ENCODE measurements around the gene TFG. TPM values are rescaled to one million over a fixed set of nuclear protein-coding genes. Genes with fewer than 3 reads are reported as not detected.
A peak's percentile ranks its signal among the peaks of the same experiment; 100 is the strongest.
"Not testable (repeated sequence)": the region's sequence is repeated elsewhere in the genome, so short reads cannot be mapped to it uniquely, and the experiment has no call there.

TFG gene
- 104 and 134 TPM in 2 replicates for total RNA-seq (2014; rRNA removed; shearing (Covaris generic))

GRCh38 chr3:100708989-100709841 is at the start of gene TFG:
TSS of gene TFG (plus strand) at chr3:100709494. CDS start at chr3:100713686, 4,192 bp downstream.
- DNase-seq (ENCODE audit: low read depth), result peak; percentile 98

- not testable (repeated sequence) for DNase-seq (ENCODE audit: low read depth)
Measured at GRCh38 chr3:100661294-100661693, 48.0 kb upstream of the TFG start.

GRCh38 chr3:100662113-100662823 is 47.0 kb upstream of the TFG start:
- DNase-seq (ENCODE audit: low read depth), result peak; percentile 47

GRCh38 chr3:100665230-100665629 is 44.1 kb upstream of the TFG start:
- DNase-seq (ENCODE audit: low read depth), result peak; percentile 67

- DNase-seq (ENCODE audit: low read depth), result peak; percentile 17
Measured at GRCh38 chr3:100666699-100667098, 42.6 kb upstream of the TFG start.

GRCh38 chr3:100667316-100667715 is 42.0 kb upstream of the TFG start:
- DNase-seq (ENCODE audit: low read depth), result not testable (repeated sequence)

- DNase-seq (ENCODE audit: low read depth), result not testable (repeated sequence)
Measured at GRCh38 chr3:100670995-100671394, 38.3 kb upstream of the TFG start.

- no peak for DNase-seq (ENCODE audit: low read depth)
Measured at GRCh38 chr3:100681496-100681895, 27.8 kb upstream of the TFG start.

GRCh38 chr3:100682056-100682853 is 27.0 kb upstream of the TFG start:
- DNase-seq (ENCODE audit: low read depth), result no peak

GRCh38 chr3:100682854-100683760 is 26.2 kb upstream of the TFG start:
- DNase-seq (ENCODE audit: low read depth), result no peak

GRCh38 chr3:100693225-100693624 is 16.1 kb upstream of the TFG start:
- DNase-seq (ENCODE audit: low read depth), result no peak

GRCh38 chr3:100695696-100696095 is 13.6 kb upstream of the TFG start:
- peak; percentile 8 for DNase-seq (ENCODE audit: low read depth)

GRCh38 chr3:100696161-100696560 is 13.1 kb upstream of the TFG start:
- DNase-seq (ENCODE audit: low read depth), result no peak

- no peak for DNase-seq (ENCODE audit: low read depth)
Measured at GRCh38 chr3:100697172-100697571, 12.1 kb upstream of the TFG start.

GRCh38 chr3:100697723-100698285 is 11.5 kb upstream of the TFG start:
- DNase-seq (ENCODE audit: low read depth), result no peak

- no peak for DNase-seq (ENCODE audit: low read depth)
Measured at GRCh38 chr3:100698736-100699135, 10.6 kb upstream of the TFG start.

GRCh38 chr3:100700708-100701107 is 8.6 kb upstream of the TFG start:
- no peak for DNase-seq (ENCODE audit: low read depth)

GRCh38 chr3:100702082-100702979 is 7.0 kb upstream of the TFG start:
- DNase-seq (ENCODE audit: low read depth), result no peak

- no peak for DNase-seq (ENCODE audit: low read depth)
Measured at GRCh38 chr3:100702980-100703345, 6.3 kb upstream of the TFG start.

GRCh38 chr3:100703865-100704264 is 5.4 kb upstream of the TFG start:
- DNase-seq (ENCODE audit: low read depth), result no peak
